ENCODE measurements around the gene MRPS24.
"Not testable (repeated sequence)": the region's sequence is repeated elsewhere in the genome, so short reads cannot be mapped to it uniquely, and the experiment has no call there.

MRPS24 gene

GRCh38 chr7:43844662-43845061 lies 24.7 kb downstream of the MRPS24 start:
- no peak for DNase-seq (ENCODE audit: low read depth in 1 of 2, low spot score in 1 of 2)
- in situ Hi-C loops (cut with HindIII; ENCODE audit: low pct_unique_long_range_greater_than_20kb, low sequenced_read_pairs), result no loop called here
- TF ChIP-seq JUND (IDR thresholded peaks at IDR 0.05; ENCODE audit: low read depth), result no peak

GRCh38 chr7:43844257-43844656 lies 25.1 kb downstream of the MRPS24 start:
- no peak for TF ChIP-seq JUND (IDR thresholded peaks at IDR 0.05; ENCODE audit: low read depth)
- in situ Hi-C loops (cut with HindIII; ENCODE audit: low pct_unique_long_range_greater_than_20kb, low sequenced_read_pairs), result no loop called here
- DNase-seq (ENCODE audit: low read depth in 1 of 2, low spot score in 1 of 2), result no peak

- in situ Hi-C loops (cut with HindIII; ENCODE audit: low pct_unique_long_range_greater_than_20kb, low sequenced_read_pairs), result no loop called here
- no peak for TF ChIP-seq JUND (IDR thresholded peaks at IDR 0.05; ENCODE audit: low read depth)
- no peak for DNase-seq (ENCODE audit: low read depth in 1 of 2, low spot score in 1 of 2)
Measured at GRCh38 chr7:43843296-43843695, 26.0 kb downstream of the MRPS24 start.

GRCh38 chr7:43838201-43838658 lies 31.1 kb downstream of the MRPS24 start:
- no peak for DNase-seq (ENCODE audit: low read depth in 1 of 2, low spot score in 1 of 2)
- in situ Hi-C loops (cut with HindIII; ENCODE audit: low pct_unique_long_range_greater_than_20kb, low sequenced_read_pairs), result no loop called here
- TF ChIP-seq JUND (IDR thresholded peaks at IDR 0.05; ENCODE audit: low read depth), result no peak

- in situ Hi-C loops (cut with HindIII; ENCODE audit: low pct_unique_long_range_greater_than_20kb, low sequenced_read_pairs), result no loop called here
- peak in 1 of 2 experiments; percentile 44 for DNase-seq (ENCODE audit: low read depth in 1 of 2, low spot score in 1 of 2)
- TF ChIP-seq JUND (IDR thresholded peaks at IDR 0.05; ENCODE audit: low read depth), result no peak
Measured at GRCh38 chr7:43834463-43835251, 34.7 kb downstream of the MRPS24 start.

GRCh38 chr7:43830917-43831316 lies 38.4 kb downstream of the MRPS24 start:
- DNase-seq (ENCODE audit: low read depth in 1 of 2, low spot score in 1 of 2); in situ Hi-C loops (cut with HindIII; ENCODE audit: low pct_unique_long_range_greater_than_20kb, low sequenced_read_pairs): not testable (repeated sequence)

GRCh38 chr7:43825391-43825808 lies 43.9 kb downstream of the MRPS24 start:
- no peak for TF ChIP-seq JUND (IDR thresholded peaks at IDR 0.05; ENCODE audit: low read depth)
- in situ Hi-C loops (cut with HindIII; ENCODE audit: low pct_unique_long_range_greater_than_20kb, low sequenced_read_pairs), result no loop called here

GRCh38 chr7:43824963-43825362 lies 44.4 kb downstream of the MRPS24 start:
- in situ Hi-C loops (cut with HindIII; ENCODE audit: low pct_unique_long_range_greater_than_20kb, low sequenced_read_pairs), result no loop called here
- DNase-seq (ENCODE audit: low read depth in 1 of 2, low spot score in 1 of 2), result no peak
- no peak for TF ChIP-seq JUND (IDR thresholded peaks at IDR 0.05; ENCODE audit: low read depth)

More at GRCh38 chr7:43825391-43825808, 43.9 kb downstream of the MRPS24 start:
- DNase-seq (ENCODE audit: low read depth in 1 of 2, low spot score in 1 of 2), result no peak

GRCh38 chr7:43824513-43824912 lies 44.8 kb downstream of the MRPS24 start:
- DNase-seq (ENCODE audit: low read depth in 1 of 2, low spot score in 1 of 2); in situ Hi-C loops (cut with HindIII; ENCODE audit: low pct_unique_long_range_greater_than_20kb, low sequenced_read_pairs): not testable (repeated sequence)

GRCh38 chr7:43823941-43824340 lies 45.4 kb downstream of the MRPS24 start:
- in situ Hi-C loops (cut with HindIII; ENCODE audit: low pct_unique_long_range_greater_than_20kb, low sequenced_read_pairs), result no loop called here
- no peak for DNase-seq (ENCODE audit: low read depth in 1 of 2, low spot score in 1 of 2)

GRCh38 chr7:43823425-43823824 lies 45.9 kb downstream of the MRPS24 start:
- in situ Hi-C loops (cut with HindIII; ENCODE audit: low pct_unique_long_range_greater_than_20kb, low sequenced_read_pairs); DNase-seq (ENCODE audit: low read depth in 1 of 2, low spot score in 1 of 2): not testable (repeated sequence)

More at GRCh38 chr7:43823941-43824340, 45.4 kb downstream of the MRPS24 start:
- TF ChIP-seq JUND (IDR thresholded peaks at IDR 0.05; ENCODE audit: low read depth), result no peak

Measured in T47D (cell line).